HepG2 (cell line): ENCODE results near the gene QRFP. TPM values are rescaled to one million over a fixed set of nuclear protein-coding genes. Genes with fewer than 3 reads are reported as not detected.
A peak's percentile ranks its signal among the peaks of the same experiment; 100 is the strongest.

ENCODE experiments used
- DMTF1 ChIP-seq: sonication (generic); formaldehyde crosslinking; IDR thresholded peaks from 2 replicates; pipeline ENCODE4 v1.4.0; 2020; ENCODE audit warnings: mild to moderate bottlenecking, missing genetic modification reagents
- GLMP ChIP-seq: sonication (generic); formaldehyde crosslinking; IDR thresholded peaks from 2 replicates; pipeline ENCODE4 v1.9.0; 2021; ENCODE audit warnings: missing genetic modification reagents, mild to moderate bottlenecking, borderline replicate concordance
- HDAC2 ChIP-seq: sonication (generic); formaldehyde crosslinking; IDR thresholded peaks from 2 replicates; pipeline ENCODE4 v1.4.0; 2020; ENCODE audit warnings: missing genetic modification reagents
- HOXA3 ChIP-seq: sonication (generic); formaldehyde crosslinking; IDR thresholded peaks from 2 replicates; pipeline ENCODE4 v1.5.0; 2020; ENCODE audit warnings: missing genetic modification reagents
- HOXA5 ChIP-seq: sonication (generic); formaldehyde crosslinking; IDR thresholded peaks from 2 replicates; pipeline ENCODE4 v1.4.0; 2020; ENCODE audit warnings: missing genetic modification reagents
- ISX ChIP-seq: sonication (generic); formaldehyde crosslinking; conservative IDR thresholded peaks from 2 replicates; pipeline ENCODE4 v1.5.0; 2020; ENCODE audit warnings: missing genetic modification reagents
- KLF11 ChIP-seq: IDR thresholded peaks from 2 replicates; pipeline ENCODE4 v1.6.1; 2016; ENCODE audit warnings: missing compliant biosample characterization
- MIER3 ChIP-seq: IDR thresholded peaks from 2 replicates; pipeline ENCODE4 v1.6.1; 2016; ENCODE audit warnings: missing compliant biosample characterization, borderline replicate concordance
- NCOR1 ChIP-seq: fragments of 200-600 bp; sonication (generic); IDR thresholded peaks from 2 replicates; pipeline ENCODE4 v1.7.0; 2017; ENCODE audit warnings: antibody characterized with exemption, low read length, borderline replicate concordance
- NONO ChIP-seq, 2 experiments: fragments of 450-650 bp in 1 of 2; sonication (generic) in 1 of 2; formaldehyde crosslinking in 1 of 2; IDR thresholded peaks in 1 of 2; conservative IDR thresholded peaks in 1 of 2; 2 replicates each; pipeline versions ENCODE4 v1.6.1 to v1.8.0; 2017 to 2022; ENCODE audit warnings: mild to moderate bottlenecking in 1 of 2, missing genetic modification reagents in 1 of 2, moderate library complexity in 1 of 2
- PRDM15 ChIP-seq: sonication (generic); formaldehyde crosslinking; IDR thresholded peaks from 2 replicates; pipeline ENCODE4 v1.4.0; 2020; ENCODE audit warnings: missing genetic modification reagents
- YY1 ChIP-seq: IDR thresholded peaks from 2 replicates; pipeline ENCODE4 v1.6.1; 2011; ENCODE audit warnings: low read length, low read depth, moderate library complexity, mild to moderate bottlenecking; ENCODE audit not compliant: insufficient read depth, insufficient replicate concordance
- ZBTB8A ChIP-seq: sonication (generic); formaldehyde crosslinking; IDR thresholded peaks from 2 replicates; pipeline ENCODE4 v1.4.0; 2020; ENCODE audit warnings: mild to moderate bottlenecking, low read depth, missing genetic modification reagents, borderline replicate concordance
- ZGPAT ChIP-seq: IDR thresholded peaks from 2 replicates; pipeline ENCODE4 v1.6.1; 2016; ENCODE audit warnings: mild to moderate bottlenecking
- ZMYM2 ChIP-seq: sonication (generic); formaldehyde crosslinking; IDR thresholded peaks from 2 replicates; pipeline ENCODE4 v1.8.0; 2022; ENCODE audit warnings: mild to moderate bottlenecking, missing genetic modification reagents
- ZNF556 ChIP-seq: sonication (generic); formaldehyde crosslinking; IDR thresholded peaks from 2 replicates; pipeline ENCODE4 v1.4.0; 2020; ENCODE audit warnings: mild to moderate bottlenecking, missing genetic modification reagents, borderline replicate concordance
- ZNF7 ChIP-seq: IDR thresholded peaks from 2 replicates; pipeline ENCODE4 v1.6.1; 2016; ENCODE audit warnings: missing biosample characterization, missing genetic modification reagents
- polyA plus RNA-seq, 8 experiments: library from polyadenylated mRNA; depleted of rRNA in 3 of 8; stranded (reverse) in 7 of 8; unstranded in 1 of 8; fragments of >200 nt; fragmentation: Illumina TruSeq in 4 of 8; extraction: Trizol in 4 of 8; gene quantifications; 2 replicates each; pipeline versions ENCODE4 v1.2.1 to v1.2.3, GENCODE V29; 2011 to 2016; ENCODE audit warnings: low read depth in 4 of 8, missing spikeins in 1 of 8, mixed read lengths in 1 of 8; ENCODE audit not compliant: insufficient read depth in 1 of 8
- total RNA-seq, 5 experiments: library from RNA; depleted of rRNA; stranded (reverse); fragments of >200 nt; fragmentation: Illumina TruSeq; extraction: Trizol; gene quantifications; 2 replicates each; pipeline ENCODE4 v1.2.3, GENCODE V29; 2016; ENCODE audit warnings: low read depth in 1 of 5

QRFP gene
- total and polyA plus RNA-seq, 2 of the 13 experiments (the other 11 are each of a cell fraction or from before 2014, with no cell fraction given): not detected

GRCh38 chr9:130872912-130873503 is 23.6 kb downstream of the QRFP start (continued):
- peak; percentile 61; the same call in 1 of the 2 replicates for TF ChIP-seq PRDM15 (CRISPR knock-in tag)
- TF ChIP-seq NCOR1: 0 out of 2 replicates have a peak, but pooled peaks have one; percentile 24
- no peak for TF ChIP-seq DMTF1 (CRISPR knock-in tag)
- TF ChIP-seq KLF11: no peak
- TF ChIP-seq HDAC2 (CRISPR knock-in tag): peak; percentile 35; the same call in 1 of the 2 replicates
- TF ChIP-seq YY1: peak; percentile 18
- no peak for TF ChIP-seq ZNF556 (CRISPR knock-in tag)
- peak; percentile 85 for TF ChIP-seq HOXA3 (CRISPR knock-in tag)
- peak; percentile 29; the same call in 1 of the 2 replicates for TF ChIP-seq ZGPAT (CRISPR knock-in tag)
- no peak for TF ChIP-seq MIER3 (CRISPR knock-in tag)
- no peak for TF ChIP-seq ZBTB8A
- no peak for TF ChIP-seq ISX (CRISPR knock-in tag)
- TF ChIP-seq GLMP: no peak
- no peak for TF ChIP-seq ZMYM2
- no peak for TF ChIP-seq NONO (IDR thresholded peaks at IDR 0.05)
- TF ChIP-seq NONO (CRISPR knock-in tag; conservative IDR thresholded peaks at IDR 0.05): 0 out of 2 replicates have a peak, but pooled peaks have one; percentile 20
- TF ChIP-seq HOXA5 (CRISPR knock-in tag): 0 out of 2 replicates have a peak, but pooled peaks have one; percentile 32
- TF ChIP-seq ZNF7 (CRISPR knock-in tag): peak; percentile 93
